Ovary (tissue), 3 donors: Measurements from ENCODE around the gene ERN1.

Experiments
- CTCF ChIP-seq, 3 donors: fragments of 450-650 bp in 2 of 3; fragments of 200-600 bp in 1 of 3; IDR thresholded peaks; one replicate each; pipeline versions ENCODE4 v1.5.1 to v1.8.0; 2016 to 2022; ENCODE audit warnings: antibody characterized with exemption in 3 of 3, mild to moderate bottlenecking in 1 of 3
- EP300 ChIP-seq: sonication (generic); formaldehyde crosslinking; IDR thresholded peaks from one replicate; pipeline ENCODE4 v1.6.1; 2017; ENCODE audit warnings: antibody characterized with exemption
- donor health status: DM: no; HTN: no; CAD: no.

- TF ChIP-seq CTCF (IDR thresholded peaks at IDR 0.05) (no peak), EP300 (no peak)
These were observed 75.6 kb downstream of the ERN1 start for GRCh38 chr17:64054304-64054703.
